ENCODE results near the gene MT1A. TPM values are rescaled to one million over a fixed set of nuclear protein-coding genes. Genes with fewer than 3 reads are reported as not detected.

MT1A gene
- total RNA-seq, 1 donor = not detected

GRCh38 chr16:56684926-56685590 lies 46.6 kb downstream of the MT1A start:
- Histone ChIP-seq H3K4me2 (ENCODE audit: insufficient read depth, low read length) (no peak overlapping the region), H3K36me3 (ENCODE audit: insufficient read depth, low read length) (no peaks in the 10 kb centered on the region), H3K4me3 (ENCODE audit: insufficient read depth, low read length) (no peak overlapping the region), H3K9me3 (ENCODE audit: low read depth, low read length) (no peaks in the 10 kb centered on the region), H2AFZ (ENCODE audit: low read length) (no peak overlapping the region), H3K4me1 (ENCODE audit: insufficient read depth, low read length) (peaks cover 14% of the 10 kb centered on the region), H3K27me3 (ENCODE audit: insufficient read depth, low read length) (no peaks in the 10 kb centered on the region), H3K27ac (ENCODE audit: low read depth, low read length) (no peak overlapping the region), H4K20me1 (ENCODE audit: insufficient read depth, low read length) (no peaks in the 10 kb centered on the region), H3K79me2 (ENCODE audit: insufficient read depth, low read length) (no peaks in the 10 kb centered on the region)
- no peak for TF ChIP-seq CTCF (IDR thresholded peaks at IDR 0.05; ENCODE audit: extremely low read depth, low read depth, low read length)
- no peak for DNase-seq (ENCODE audit: insufficient read length, low spot score, missing footprints)

- DNase-seq (ENCODE audit: insufficient read length, low spot score, missing footprints) = no peak
- TF ChIP-seq CTCF (IDR thresholded peaks at IDR 0.05; ENCODE audit: extremely low read depth, low read depth, low read length) = no peak
These were observed 48.3 kb downstream of the MT1A start for GRCh38 chr16:56686758-56687157.

GRCh38 chr16:56688762-56689161 lies 50.3 kb downstream of the MT1A start:
- H3K4me3 ChIP-seq (ENCODE audit: insufficient read depth, low read length) = no peak overlapping the region
- no peak for TF ChIP-seq CTCF (IDR thresholded peaks at IDR 0.05; ENCODE audit: extremely low read depth, low read depth, low read length)
- no peaks in the 10 kb centered on the region for H3K27me3 ChIP-seq (ENCODE audit: insufficient read depth, low read length)
- no peak overlapping the region for H3K27ac ChIP-seq (ENCODE audit: low read depth, low read length)
- H4K20me1 ChIP-seq (ENCODE audit: insufficient read depth, low read length) = no peaks in the 10 kb centered on the region
- no peaks in the 10 kb centered on the region for H3K9me3 ChIP-seq (ENCODE audit: low read depth, low read length)
- H3K36me3 ChIP-seq (ENCODE audit: insufficient read depth, low read length) = no peaks in the 10 kb centered on the region
- H3K79me2 ChIP-seq (ENCODE audit: insufficient read depth, low read length) = no peaks in the 10 kb centered on the region
- no peak overlapping the region for H3K4me2 ChIP-seq (ENCODE audit: insufficient read depth, low read length)
- peaks cover under 1% of the 10 kb centered on the region for H3K4me1 ChIP-seq (ENCODE audit: insufficient read depth, low read length)
- no peak for DNase-seq (ENCODE audit: insufficient read length, low spot score, missing footprints)
- no peak overlapping the region for H2AFZ ChIP-seq (ENCODE audit: low read length)

More at GRCh38 chr16:56686758-56687157, 48.3 kb downstream of the MT1A start:
- Histone ChIP-seq H3K27me3 (ENCODE audit: insufficient read depth, low read length) (no peaks in the 10 kb centered on the region), H3K4me2 (ENCODE audit: insufficient read depth, low read length) (no peak overlapping the region), H3K9me3 (ENCODE audit: low read depth, low read length) (no peaks in the 10 kb centered on the region), H3K27ac (ENCODE audit: low read depth, low read length) (no peak overlapping the region), H3K4me1 (ENCODE audit: insufficient read depth, low read length) (peaks cover 14% of the 10 kb centered on the region), H2AFZ (ENCODE audit: low read length) (no peak overlapping the region), H3K79me2 (ENCODE audit: insufficient read depth, low read length) (no peaks in the 10 kb centered on the region), H4K20me1 (ENCODE audit: insufficient read depth, low read length) (no peaks in the 10 kb centered on the region), H3K4me3 (ENCODE audit: insufficient read depth, low read length) (no peak overlapping the region), H3K36me3 (ENCODE audit: insufficient read depth, low read length) (no peaks in the 10 kb centered on the region)

GRCh38 chr16:56689171-56689570 lies 50.7 kb downstream of the MT1A start:
- Histone ChIP-seq H3K9me3 (ENCODE audit: low read depth, low read length) (no peaks in the 10 kb centered on the region), H3K79me2 (ENCODE audit: insufficient read depth, low read length) (no peaks in the 10 kb centered on the region), H3K4me2 (ENCODE audit: insufficient read depth, low read length) (no peak overlapping the region), H2AFZ (ENCODE audit: low read length) (no peak overlapping the region), H3K27me3 (ENCODE audit: insufficient read depth, low read length) (no peaks in the 10 kb centered on the region), H4K20me1 (ENCODE audit: insufficient read depth, low read length) (no peaks in the 10 kb centered on the region), H3K27ac (ENCODE audit: low read depth, low read length) (no peak overlapping the region), H3K36me3 (ENCODE audit: insufficient read depth, low read length) (no peaks in the 10 kb centered on the region), H3K4me3 (ENCODE audit: insufficient read depth, low read length) (no peak overlapping the region), H3K4me1 (ENCODE audit: insufficient read depth, low read length) (no peaks in the 10 kb centered on the region)
- no peak for DNase-seq (ENCODE audit: insufficient read length, low spot score, missing footprints)
- TF ChIP-seq CTCF (IDR thresholded peaks at IDR 0.05; ENCODE audit: extremely low read depth, low read depth, low read length) = no peak

Other genes starting within 250 kb of the MT1A start
- gene AMFR, start 213.1 kb upstream of the MT1A start, total RNA-seq = 279 and 339 TPM in 2 replicates
- gene NUDT21, start 187.3 kb upstream of the MT1A start, total RNA-seq = 58.6 and 64.5 TPM in 2 replicates
- 39.2 and 47.4 TPM in 2 replicates for gene OGFOD1, start 187.1 kb upstream of the MT1A start, total RNA-seq
- 62.2 and 77.5 TPM in 2 replicates for gene BBS2, start 118.6 kb upstream of the MT1A start, total RNA-seq
- gene MT4, start 73.6 kb upstream of the MT1A start, total RNA-seq = not detected in 2 replicates
- gene MT3, start 49.1 kb upstream of the MT1A start, total RNA-seq = not detected in 2 replicates
- 33.7 and 43.9 TPM in 2 replicates for gene MT2A, start 30.1 kb upstream of the MT1A start, total RNA-seq
- gene MT1E, start 12.9 kb upstream of the MT1A start, total RNA-seq = 105 and 119 TPM in 2 replicates
- 8.5 and 8.7 TPM in 2 replicates for gene MT1M, start 6.0 kb upstream of the MT1A start, total RNA-seq
- not detected in 2 replicates for gene MT1B, start 13.2 kb downstream of the MT1A start, total RNA-seq
- gene MT1F, start 19.3 kb downstream of the MT1A start, total RNA-seq = 2.1 and 3.3 TPM in 2 replicates
- gene MT1G, start 29.4 kb downstream of the MT1A start, total RNA-seq = not detected in 2 replicates
- not detected in 2 replicates for gene MT1H, start 31.1 kb downstream of the MT1A start, total RNA-seq
- gene MT1X, start 43.8 kb downstream of the MT1A start, total RNA-seq = 81.4 and 86.0 TPM in 2 replicates
- gene NUP93, start 91.5 kb downstream of the MT1A start, total RNA-seq = 36.8 and 40.5 TPM in 2 replicates
- gene SLC12A3, start 226.5 kb downstream of the MT1A start, total RNA-seq = not detected in 2 replicates

All from osteoblast (primary cell).